ENCODE data around the gene PAK1.

GRCh38 chr11:77436506-77436905 is 37.4 kb downstream of the PAK1 start:
- TF ChIP-seq CTCF (IDR thresholded peaks at IDR 0.05) (no peak), POLR2A (IDR thresholded peaks at IDR 0.05) (no peak)
